ENCODE results near the gene SLC16A2.
"Not testable (repeated sequence)": the region's sequence is repeated elsewhere in the genome, so short reads cannot be mapped to it uniquely, and the experiment has no call there.

- not testable (repeated sequence) for TF ChIP-seq EZH2phosphoT487 (IDR thresholded peaks at IDR 0.05; ENCODE audit: low read length); EZH2 (optimal IDR thresholded peaks at IDR 0.05; ENCODE audit: low read depth, low read length)
- TF ChIP-seq, protein P1, sequence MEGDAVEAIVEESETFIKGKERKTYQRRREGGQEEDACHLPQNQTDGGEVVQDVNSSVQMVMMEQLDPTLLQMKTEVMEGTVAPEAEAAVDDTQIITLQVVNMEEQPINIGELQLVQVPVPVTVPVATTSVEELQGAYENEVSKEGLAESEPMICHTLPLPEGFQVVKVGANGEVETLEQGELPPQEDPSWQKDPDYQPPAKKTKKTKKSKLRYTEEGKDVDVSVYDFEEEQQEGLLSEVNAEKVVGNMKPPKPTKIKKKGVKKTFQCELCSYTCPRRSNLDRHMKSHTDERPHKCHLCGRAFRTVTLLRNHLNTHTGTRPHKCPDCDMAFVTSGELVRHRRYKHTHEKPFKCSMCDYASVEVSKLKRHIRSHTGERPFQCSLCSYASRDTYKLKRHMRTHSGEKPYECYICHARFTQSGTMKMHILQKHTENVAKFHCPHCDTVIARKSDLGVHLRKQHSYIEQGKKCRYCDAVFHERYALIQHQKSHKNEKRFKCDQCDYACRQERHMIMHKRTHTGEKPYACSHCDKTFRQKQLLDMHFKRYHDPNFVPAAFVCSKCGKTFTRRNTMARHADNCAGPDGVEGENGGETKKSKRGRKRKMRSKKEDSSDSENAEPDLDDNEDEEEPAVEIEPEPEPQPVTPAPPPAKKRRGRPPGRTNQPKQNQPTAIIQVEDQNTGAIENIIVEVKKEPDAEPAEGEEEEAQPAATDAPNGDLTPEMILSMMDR (IDR thresholded peaks at IDR 0.05; ENCODE audit: low read length) = not testable (repeated sequence)
Observed at GRCh38 chrX:74454233-74454632, 32.9 kb downstream of the SLC16A2 start.

Data from MM.1S (cell line).